HG03575 (cell line): ENCODE results near the gene BET1L.
"Not testable (repeated sequence)": the region's sequence is repeated elsewhere in the genome, so short reads cannot be mapped to it uniquely, and the experiment has no call there.

ENCODE experiments used
- ATAC-seq: cut with Tn5 transposase; IDR thresholded peaks from one replicate; pipeline ENCODE4 v1.9.1; 2021; ENCODE audit not compliant: unreplicated experiment, insufficient number of reproducible peaks, low FRiP score; ENCODE audit errors: extremely low read depth

BET1L gene

DNA sequence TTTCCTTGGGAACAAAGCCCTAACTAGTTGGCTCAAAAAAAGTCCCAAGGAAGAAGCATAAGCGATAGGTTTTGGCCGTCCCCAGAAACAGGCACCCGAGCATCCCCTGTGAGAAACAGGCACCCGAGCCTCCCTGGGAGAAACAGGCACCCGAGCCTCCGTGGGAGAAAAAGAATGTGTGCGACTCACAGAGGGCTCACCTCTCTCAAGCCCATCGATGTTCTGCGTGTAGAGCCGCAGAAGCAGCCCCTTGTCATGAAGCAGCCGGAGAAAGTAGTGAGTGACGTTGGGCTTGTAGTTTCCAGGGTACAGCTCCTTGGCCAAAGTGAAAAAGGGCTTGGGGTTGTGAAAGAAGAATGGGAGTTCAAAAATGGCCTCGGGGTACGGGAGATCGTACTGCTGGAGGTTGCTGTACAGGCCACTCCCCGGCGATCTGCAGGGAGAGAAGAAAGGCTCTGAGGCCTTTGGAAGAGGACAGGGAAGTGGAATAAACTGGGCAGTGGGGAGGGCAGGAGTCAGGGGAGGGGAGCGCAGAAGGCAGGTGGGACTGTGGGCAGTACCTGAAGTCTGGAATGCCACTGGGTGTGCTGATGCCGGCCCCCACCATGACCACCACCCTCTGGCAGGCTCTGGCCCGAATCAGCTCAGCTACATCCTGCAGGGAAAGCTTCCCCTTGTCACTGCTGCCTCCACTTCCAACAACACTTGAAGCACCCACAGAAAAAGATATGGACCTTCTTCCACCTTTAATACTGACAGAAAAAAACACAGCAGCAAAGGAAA lies 25.8 kb upstream of the BET1L start:
- ATAC-seq = no peak

DNA sequence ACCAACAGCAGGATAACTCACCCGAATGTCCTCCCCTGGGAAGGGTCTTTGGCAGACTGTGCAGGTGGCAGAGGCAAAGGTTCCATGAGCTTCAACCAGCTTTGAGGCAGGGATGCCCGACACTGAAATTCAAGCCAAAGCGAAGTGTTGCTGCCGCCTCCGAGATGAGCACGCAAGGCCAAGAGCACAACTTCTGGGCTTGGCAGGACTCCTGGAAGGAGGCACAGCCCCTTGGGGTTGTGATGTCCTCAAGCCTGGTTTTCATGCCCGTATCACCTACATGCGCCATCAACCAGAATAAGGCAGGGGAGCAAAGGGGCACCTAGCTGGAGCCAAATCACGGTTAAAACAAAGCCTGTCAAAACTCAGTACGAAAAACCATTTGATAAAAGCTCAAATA lies 23.2 kb upstream of the BET1L start:
- no peak for ATAC-seq

DNA sequence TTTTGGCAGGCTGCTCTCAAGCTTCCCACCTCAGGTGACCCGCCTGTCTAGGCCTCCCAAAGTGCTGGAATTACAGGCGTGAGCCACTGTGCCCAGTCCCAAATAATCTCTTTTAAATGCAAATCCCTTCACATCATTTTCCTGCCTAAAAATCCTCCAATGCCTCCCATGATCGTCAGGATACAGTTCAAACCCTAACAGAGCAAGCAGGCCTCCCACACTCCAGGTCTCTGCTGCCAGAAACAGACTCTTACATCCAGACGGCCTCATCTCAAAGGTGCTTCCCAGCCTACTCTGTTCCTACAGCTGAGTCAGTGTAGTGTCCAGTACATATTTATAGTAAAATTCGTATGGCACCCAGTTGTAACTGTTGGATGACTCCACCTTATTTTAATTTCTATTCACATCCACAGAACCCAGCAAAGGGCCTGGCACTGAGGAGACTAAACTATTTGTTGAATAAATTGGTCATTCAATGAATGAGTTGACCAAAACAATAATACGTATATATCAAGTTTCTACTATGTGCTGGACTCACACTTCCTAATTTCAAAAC lies 20.7 kb upstream of the BET1L start:
- no peak for ATAC-seq

DNA sequence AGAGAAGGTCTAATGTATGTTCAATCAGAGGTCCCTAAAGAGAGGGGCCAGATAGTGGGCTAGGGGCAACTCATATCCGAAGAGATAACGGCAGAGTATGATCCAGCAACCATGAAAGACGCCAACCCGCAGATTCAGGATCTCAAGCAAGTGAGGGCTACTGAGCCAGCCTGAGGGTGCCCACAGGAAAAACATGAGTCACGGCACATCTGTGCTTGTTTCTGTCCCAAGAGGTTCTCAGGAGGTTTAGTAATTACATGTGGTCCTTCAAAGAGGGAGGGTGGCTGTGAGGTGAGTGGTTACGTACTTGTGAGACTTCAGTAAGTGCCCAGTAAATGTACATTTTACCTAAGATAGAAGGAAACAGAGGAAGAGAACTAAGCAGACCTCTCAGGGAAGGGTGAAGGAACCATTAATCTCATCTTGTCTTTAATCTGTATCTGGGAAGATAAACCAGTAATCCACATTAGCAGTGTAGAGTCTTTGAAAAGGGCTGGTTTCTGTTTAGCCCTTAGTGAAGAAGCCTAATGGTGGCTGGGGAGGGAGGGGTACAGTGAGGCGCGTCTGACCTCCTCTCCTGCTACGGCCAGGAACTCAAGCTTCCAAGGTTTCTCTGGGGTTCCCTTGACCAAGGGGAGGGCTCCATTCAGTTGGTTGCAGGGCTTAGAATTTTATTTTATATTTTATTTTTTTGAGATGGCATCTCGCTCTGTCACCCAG lies 18.7 kb upstream of the BET1L start:
- ATAC-seq = no peak

DNA sequence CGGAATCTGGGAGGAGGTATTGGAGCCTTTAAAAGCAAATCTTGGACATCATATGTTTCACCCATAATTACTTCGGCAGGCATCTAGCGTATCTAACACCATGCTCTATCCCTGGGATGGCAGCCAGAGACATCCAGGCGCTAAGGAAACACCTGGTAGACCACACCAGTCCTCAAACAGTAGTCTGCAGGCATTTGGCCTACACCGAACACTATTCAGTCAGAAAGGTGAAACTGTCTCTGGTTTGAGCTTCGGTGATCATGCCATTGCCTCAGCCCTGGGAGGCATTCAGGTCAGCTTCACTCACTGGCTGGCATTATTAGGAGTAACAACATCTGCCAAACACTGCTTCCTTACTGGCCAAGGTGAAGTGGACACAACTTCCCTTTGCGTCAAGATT lies 17.2 kb upstream of the BET1L start:
- ATAC-seq = no peak

DNA sequence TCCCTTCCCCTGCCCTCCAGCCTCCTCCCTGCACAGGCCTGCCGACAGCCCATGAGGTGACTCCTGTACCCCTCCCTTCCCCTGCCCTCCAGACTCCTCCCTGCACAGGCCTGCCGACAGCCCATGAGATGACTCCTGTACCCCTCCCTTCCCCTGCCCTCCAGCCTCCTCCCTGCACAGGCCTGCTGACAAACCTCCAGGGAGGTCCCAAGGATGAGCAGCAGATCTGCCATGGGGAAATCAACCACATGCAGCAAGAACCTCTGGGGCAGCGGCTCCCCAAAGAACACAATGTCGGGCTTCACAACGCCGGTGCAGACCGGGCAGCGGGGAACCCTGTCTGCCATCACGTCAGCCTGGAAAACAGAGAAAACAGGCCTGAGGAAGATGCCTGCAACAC lies 16.7 kb upstream of the BET1L start:
- ATAC-seq = no peak

DNA sequence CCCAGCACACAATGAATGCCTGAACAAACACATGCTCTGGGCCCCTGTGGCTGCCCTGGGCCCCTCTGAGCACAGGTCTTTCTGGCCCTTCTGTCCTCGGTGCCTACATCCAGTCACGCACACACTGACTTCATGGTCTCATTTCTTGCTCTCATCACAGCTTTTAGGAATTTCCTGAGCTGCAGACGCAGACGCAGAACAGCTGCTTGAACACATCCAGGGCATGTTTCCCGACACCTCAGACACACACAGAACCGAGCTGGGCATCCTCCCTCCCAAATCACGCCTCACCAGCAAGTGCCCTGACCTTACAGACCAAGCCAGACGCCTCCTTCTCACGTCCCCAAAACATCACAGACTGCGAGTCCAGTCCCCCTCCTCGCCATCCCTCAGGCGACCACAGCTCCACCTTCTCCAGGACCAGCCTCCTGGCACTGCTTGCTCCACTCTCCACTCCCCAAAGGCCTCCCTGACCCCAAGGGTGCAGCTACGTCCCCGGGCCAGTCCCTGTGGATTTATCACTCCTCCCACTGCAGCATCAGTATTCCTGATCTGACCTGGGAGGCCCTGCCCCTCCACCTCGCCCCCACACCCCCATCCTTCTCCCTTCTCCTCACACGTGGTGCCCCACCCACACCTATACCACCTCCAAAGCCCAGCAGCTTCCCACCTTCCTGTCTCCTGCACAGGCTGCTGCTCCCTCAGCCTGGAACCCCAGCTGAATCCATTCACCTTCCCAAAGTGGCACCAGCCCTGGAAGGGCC lies 16.0 kb upstream of the BET1L start:
- no peak for ATAC-seq

DNA sequence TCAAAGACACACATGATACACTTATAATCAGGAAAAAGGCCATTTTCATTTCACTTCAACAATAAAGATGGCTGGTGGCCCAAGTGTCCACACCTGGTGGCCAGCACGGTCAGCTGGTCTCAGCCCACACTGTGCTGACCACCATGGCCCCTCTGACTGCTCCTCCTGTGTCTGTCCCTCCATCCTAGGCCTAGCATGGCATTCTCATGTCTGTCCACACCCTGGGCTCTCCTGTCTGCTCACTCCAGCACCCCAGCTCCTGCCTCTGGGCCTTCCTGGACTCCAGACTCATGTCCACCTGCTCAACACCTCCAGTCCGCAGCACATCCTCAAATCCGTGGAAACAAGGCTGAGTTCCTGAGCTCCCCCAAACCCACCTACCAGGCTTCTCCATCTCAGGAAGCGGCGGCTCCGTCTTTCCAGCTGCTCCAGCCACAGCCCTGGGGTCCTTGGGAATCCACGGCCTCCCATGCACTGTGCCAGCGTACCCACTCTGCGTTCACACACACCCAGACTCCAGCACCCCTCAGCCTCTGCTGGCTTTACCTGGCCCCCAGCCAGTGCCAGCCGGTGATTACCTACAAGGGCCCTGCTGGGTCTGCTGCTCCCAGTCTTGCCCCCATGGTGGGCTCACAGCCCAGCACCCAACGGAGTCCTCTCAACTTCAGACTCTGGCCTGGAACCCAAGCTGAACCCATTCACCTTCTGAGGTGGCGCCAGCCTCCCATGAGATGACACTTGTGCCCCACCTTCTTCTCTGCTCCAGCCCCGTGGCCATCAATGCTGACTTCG lies 15.0 kb upstream of the BET1L start:
- ATAC-seq = no peak

DNA sequence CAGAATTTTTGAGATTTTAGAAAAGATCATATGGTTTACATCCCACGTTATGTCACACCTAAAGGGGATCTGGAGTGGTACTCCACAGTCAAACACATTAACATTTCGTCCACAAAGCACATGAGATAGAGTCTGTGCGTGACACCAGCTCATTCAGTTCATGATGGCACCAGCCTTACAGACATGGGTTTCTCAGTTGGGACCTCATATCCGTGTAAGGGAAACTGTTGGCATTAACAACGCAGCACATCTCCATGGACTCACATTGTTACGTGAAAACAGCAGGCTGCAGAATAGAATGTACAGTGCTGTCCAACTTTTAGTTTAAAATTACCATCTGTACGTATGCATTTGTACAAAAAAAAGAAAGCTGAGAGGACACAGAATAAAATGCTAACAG lies 14.3 kb upstream of the BET1L start:
- ATAC-seq = no peak

DNA sequence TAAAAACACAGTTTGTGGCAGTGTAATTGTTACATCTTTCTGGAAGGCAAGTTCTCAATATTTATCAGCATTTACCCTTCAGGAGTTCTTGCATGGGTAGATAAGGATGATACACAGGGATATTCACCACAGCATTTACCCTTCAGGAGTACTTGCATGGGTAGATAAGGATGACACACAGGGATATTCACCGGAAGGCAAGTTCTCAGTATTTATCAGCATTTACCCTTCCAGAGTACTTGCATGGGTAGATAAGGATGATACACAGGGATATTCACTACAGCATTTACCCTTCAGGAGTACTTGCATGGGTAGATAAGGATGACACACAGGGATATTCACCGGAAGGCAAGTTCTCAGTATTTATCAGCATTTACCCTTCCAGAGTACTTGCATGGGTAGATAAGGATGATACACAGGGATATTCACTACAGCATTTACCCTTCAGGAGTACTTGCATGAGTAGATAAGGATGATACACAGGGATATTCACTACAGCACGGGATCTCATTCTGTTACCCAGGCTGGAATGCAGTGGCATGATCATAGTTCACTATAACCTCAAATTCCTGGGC lies 13.5 kb upstream of the BET1L start:
- ATAC-seq = not testable (repeated sequence)

DNA sequence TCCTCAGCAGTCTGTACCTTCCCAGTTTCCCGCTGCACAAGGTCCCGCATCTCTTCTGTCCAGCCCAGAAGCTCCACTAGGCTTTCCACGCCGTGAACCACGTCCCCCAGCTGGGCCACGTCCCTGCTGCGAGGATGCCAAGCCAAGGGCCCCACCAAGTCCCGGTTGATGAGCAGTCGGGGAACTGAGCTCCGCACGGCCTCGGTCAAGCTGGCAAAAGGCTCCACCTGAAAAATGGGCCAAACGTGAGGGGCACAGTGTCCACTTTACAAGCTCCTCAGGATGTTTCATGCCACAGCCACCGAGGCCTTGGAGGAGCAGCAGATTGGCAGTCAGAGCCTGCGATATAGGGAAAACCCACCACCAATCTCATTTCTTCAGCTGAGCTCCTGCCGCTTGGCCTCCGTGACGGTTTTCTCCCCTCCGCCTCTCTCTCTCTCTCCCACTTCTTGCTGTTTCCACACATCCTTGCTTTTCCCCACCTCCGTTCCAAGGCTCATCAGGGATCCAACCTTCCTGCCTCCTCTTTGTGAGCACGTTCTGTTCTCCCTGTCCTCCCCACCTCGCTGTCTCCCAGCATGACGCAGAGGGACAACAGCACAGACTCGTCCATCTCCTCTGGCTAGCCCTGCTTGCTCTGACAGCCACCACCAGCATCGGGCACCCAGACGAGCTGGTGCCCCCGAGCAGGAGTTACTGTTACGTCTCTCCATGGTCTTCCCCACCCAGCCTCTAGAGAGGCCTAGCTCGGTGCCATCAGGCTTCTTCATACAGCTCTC lies 11.8 kb upstream of the BET1L start:
- no peak for ATAC-seq

DNA sequence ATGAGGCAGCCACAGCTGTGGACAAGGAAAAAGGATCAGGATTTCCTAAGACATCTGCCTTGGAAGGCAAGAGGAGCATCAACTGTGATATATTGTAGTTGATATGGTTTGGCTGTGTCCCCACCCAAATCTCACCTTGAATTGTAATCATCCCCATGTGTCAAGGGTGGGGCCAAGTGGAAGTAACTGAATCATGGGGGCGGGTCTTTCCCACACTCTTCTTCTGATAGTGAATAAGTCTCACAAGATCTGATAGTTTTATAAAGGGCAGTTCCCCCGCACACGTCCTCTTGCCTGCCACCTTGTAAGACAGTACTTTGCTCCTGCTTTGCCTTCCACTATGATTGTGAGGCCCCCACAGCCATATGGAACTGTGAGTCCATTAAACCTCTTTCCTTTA lies 10.5 kb upstream of the BET1L start:
- no peak for ATAC-seq

DNA sequence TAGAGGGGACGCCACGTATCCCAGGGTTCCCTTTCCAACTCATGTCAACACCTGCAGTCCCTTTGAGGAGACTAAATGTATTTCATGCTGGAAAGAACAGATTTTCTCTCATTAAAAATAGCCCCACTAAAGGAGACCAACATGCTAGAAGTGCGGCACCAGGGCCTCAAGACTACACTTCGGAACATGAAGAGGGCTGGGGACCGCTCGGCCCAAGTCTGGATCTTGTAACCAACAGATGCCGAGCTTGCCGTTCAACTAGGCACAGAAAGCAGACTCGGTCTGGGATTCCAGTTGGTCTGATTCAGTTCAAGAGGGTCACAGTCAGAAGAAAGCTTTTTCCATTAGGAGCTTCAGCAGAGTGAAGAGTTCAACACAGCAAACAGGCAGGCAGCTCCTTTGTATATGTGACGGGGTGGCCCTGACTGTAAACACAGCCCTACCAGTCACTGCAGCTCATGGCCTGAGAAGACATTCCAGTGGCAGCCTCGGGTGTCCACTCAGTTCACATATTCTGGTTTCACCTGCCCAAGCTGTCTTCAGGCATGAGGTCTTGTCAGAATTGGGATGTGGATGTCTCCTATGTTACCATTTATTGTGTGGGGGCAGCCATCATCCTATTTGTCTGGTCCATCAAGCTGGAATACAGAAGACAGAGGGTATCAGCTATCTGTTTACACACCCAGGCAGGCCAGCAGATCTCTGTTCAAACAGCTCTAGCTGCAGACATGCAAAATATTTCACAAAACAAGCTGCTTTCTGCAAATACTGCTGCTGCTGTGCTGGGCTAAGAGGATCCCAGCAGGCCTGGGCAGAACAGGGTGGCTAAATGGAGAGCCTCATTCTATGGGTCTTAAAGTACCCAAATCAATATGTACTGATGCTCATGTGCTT lies 9.1 kb upstream of the BET1L start:
- ATAC-seq = no peak

DNA sequence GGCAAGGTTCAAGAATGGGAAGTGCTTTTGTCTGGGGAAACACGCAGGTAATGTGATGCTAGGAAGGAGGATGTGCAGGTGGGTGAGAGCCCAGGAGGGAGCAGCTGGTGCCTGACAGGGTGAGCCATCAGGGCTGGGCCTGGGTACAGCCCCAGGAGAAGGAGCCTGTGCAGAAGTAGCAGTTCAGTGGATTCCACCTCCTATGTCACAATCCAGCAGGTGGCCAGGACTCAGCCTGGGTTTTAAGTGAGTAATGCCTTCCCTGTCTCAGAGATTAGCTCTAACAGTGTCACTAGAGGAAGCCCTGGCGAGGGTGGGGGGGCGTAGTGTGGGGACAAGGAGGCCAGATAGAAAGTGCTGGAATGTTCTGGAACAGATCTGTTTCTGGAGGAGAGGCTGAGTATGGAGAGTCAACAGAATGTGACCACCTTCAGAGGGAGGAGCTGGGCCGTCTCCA lies 8.4 kb upstream of the BET1L start:
- no peak for ATAC-seq

DNA sequence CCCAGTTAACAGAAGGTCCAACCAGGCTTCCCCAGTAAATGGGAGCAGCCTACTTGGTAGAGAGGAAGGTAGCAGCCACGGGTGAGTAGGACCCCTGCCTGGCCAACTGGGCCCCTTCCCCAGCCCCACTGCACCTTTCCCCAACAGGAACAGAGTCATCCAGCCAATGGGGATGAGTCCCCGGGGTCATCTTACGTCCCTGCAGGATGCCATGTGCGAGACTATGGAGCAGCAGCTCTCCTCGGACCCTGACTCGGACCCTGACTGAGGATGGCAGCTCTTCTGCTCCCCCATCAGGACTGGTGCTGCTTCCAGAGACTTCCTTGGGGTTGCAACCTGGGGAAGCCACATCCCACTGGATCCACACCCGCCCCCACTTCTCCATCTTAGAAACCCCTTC lies 6.9 kb upstream of the BET1L start:
- no peak for ATAC-seq

DNA sequence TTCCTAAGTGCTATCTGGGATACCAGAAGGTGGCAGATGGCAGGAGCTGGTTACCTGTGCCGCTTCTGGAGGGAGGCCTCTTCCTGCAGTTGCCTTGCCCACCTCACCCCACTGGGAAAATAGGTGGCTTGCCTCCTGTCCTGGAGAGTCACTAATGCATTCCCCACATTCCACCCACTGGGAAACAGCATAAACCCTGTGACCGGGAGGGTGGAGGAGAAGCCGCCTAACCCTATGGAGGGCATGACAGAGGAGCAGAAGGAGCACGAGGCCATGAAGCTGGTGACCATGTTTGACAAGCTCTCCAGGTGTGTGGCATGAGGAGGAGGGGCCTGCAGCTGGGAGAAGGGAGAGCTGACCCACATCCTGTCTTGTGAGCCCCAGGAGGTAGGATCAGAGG lies 5.9 kb upstream of the BET1L start:
- no peak for ATAC-seq
